Hematopoietic multipotent progenitor cell treated with erythropoietin and hydrocortisone succinate and interleukin-3 and kit ligand, for 6 days (in vitro differentiated cells): Measurements from ENCODE around the gene KRT79.
A peak's percentile ranks its signal among the peaks of the same experiment; 100 is the strongest.

Experiments used
- DNase-seq: peaks from one replicate; pipeline ENCODE4 v3.0.0-alpha.2; 2015

Gene KRT79

DNA sequence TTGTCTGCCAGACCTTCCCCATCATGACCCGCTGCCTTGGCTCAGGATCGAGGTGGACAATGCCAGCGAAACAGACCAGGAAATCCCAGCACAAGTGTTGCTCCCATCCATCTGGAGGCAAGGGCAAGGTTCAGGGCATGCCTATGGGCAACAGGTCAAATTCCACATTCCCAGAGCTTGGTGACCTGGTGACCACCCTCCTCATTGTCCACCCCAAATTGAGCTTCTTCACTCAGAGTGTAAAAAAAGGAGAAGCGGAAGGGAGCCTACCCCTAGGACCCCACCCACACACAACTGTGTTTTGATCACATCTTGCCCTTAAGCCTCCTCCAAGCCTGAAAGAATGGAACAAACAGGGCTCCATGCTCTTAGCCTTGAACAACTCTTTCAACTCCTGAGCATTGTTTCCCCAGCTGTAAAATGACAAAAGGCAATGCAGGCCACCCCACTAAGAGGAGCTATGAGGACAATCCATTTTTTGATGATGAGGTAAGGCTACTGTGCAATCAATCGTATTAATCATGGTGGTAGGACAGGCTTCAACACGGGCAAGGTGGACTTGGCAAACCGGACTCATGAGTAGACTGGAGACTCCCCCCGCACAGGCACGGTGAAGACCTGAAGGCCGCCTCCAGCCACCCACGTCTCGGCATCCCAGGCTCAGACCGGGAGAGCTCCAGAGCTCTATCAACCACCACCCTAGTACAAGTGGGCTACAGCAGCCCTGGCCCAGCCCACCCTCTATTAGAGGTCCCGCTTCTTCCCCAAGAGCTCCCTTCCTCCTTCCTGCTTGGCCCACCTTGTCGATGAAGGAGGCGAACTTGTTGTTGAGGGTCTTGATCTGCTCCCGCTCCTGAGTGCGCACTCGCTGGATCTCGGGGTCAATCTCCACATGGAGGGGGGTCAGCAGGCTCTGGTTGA, 866 bp downstream of the KRT79 start:
- DNase-seq = no peak

DNA sequence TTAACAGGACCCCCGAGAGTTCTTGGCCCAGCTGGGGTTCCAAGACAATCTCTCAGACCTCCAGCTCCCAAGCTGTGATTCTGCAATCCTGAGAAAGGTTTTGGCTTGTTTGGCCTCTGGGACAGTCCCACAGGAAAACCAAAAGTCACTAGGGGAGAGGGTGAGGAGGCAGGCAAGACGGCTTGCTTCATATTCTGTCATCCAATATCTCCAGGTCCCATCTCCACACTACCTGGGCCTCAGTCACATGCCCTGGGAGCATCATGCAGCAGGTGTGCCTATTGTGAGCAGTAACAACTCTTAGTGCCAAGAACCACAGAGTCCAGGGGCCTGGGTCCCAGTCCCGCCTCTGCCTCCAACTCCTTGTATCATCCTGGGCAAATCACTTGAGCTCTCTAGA, 1.7 kb downstream of the KRT79 start:
- no peak for DNase-seq

DNA sequence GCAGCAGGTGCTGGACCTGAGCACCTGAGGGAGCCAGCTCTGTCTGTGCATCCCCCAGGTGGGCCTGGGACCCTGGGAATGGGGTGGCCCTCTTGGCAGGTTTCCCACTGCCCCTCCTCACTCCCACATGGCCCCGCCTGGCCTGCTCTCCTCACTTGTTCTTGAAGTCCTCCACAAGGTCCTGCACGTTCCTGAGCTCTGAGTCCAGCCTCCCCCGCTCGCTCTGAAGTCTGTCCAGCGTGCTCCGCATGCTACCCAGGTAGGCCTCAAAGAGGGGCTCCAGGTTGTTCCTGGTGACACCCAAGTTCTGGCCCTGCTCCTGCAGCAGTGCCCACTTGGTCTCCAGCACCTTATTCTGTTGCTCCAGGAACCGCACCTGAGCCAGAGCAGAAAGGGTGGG, 2.9 kb downstream of the KRT79 start:
- DNase-seq = no peak

DNA sequence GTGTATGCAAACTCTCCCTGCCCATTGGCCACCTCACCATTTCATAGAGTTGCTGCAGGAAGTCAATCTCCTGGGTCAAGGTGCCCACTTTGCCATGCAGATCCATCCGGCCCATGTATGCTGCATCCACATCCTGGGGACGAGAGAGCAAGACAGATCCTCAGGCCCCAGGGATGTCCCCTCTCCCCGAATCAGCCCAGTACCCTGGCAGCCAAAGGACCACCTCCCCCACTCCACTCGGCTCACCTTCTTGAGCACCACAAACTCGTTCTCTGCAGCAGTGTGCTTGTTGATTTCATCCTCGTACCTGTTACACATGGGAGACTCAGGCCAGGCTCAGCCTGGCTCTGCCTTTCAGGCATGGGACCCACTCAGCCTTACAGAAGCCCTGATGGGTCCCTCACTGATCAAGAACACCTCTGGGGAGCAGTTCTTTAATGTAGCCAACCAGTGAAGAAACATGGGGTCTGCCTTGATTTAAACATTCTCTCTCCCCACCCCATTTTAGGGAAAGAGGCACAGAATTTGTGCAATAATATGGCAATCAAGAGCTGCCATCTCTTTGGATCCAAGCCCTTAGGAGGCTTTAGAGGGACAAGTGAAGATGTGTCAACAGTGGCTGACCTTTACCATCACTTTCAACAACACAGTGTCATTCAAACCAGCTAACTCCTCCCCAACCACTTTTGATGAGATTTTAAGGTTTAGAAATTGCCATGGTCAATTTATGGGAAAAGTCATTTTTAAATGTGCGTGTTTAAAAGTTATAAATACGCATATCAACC, 3.9 kb downstream of the KRT79 start:
- DNase-seq = no peak

DNA sequence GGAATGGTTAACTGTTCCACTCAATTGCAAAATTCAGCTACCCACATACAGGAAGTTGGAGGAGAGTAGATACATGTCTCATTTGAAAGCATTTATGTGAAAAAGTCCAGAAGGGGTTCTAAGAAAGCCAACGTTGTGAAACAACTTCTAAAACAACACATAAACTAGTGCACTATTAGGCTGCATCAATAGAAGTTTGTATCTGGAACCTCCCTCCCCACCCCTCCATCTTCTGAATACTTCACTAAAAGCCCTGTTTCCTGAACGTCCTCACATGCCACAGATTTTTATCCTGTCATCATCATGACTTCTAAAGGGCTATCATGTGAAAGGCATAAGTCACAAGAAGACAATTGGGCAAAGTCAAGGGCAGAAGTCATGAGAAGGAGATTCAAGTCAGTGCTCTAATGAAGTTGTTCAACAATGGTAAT, 5.5 kb downstream of the KRT79 start:
- peak; percentile 16 for DNase-seq

DNA sequence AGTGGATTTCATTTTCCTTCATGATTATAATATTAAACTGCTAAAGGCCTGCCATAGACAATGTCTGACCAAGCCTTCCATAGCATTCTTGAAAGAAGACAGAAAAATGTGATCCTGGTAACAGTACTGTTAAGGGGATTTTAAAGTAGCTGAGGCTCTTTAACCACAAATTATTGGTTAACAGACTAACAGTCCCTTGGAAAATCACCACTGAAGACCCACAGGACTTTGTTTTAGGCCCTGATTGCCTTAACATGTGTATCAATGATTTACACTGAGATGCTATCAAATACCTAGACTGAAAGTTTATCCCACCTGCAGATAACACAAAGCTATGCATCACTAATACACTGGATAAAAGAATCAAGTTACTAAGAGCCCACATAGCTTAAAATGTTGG, 6.0 kb downstream of the KRT79 start:
- no peak for DNase-seq

DNA sequence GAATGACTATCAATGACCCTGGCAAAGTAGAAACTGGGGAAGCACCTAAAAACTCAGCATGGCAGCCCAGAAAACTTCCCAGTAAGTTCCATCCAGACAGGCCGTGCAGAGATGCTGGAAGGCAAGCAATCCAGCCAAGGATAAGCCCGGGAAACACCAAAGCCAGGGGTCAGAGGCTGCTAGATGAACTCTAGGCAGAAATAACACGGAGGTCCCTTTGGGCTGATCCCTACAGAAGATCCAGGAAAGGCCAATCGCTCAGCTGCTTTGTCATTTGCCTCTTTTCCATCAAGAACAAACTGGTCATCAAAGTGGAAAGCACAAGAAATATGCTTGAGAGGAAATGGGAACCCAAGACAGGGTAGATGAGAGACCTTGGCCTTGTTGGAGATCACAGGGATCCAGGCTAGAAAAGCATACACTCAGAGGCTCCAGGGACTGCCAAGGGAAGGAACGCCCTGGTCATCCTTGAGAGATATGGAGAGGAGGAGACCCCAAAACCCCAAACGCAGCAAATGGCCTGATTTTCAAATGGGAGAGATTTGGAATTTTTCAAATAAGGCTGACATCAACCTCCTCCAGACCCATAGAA, 6.5 kb downstream of the KRT79 start:
- no peak for DNase-seq

DNA sequence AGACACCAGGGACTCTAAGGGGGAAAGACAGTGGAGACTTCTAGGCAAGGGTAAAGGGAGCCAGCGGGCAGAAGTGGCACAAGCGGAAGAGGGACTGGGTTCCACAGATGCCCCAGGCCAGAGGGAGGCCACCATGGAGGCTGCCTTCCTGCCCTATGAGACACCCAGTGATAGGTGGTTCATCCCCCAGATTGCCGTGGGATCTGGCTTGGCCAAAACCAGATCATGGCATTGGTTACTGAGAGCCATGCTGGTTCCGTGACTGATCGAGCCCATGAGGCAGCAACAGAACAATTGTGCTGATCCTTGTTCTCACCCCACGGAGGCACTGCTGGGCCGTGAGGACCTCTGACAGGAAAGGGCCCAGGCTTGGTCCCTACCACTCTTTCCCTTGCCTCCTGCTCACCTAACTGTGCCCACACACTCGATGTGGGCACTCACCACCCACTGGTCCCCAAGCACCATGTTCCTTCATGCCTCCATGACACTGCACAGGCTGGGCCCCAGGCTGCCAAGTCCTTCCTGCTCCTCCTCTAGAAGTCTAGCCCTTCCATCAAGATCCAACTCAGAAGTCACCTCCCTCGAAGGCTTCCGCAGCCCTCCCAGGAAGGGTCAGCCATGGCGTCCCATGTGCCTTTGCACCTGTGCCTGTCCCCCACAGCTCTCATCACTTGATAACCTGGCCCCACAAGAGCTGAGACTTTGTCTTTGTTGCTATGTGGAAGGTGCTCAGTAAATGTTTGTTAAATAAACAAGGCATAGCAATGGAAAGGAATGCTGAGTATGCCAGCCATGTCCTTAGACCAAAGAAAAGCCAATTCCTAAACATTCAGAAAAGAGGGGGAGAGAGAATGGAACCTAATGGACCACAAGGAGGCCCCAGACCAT, 7.3 kb downstream of the KRT79 start:
- no peak for DNase-seq

DNA sequence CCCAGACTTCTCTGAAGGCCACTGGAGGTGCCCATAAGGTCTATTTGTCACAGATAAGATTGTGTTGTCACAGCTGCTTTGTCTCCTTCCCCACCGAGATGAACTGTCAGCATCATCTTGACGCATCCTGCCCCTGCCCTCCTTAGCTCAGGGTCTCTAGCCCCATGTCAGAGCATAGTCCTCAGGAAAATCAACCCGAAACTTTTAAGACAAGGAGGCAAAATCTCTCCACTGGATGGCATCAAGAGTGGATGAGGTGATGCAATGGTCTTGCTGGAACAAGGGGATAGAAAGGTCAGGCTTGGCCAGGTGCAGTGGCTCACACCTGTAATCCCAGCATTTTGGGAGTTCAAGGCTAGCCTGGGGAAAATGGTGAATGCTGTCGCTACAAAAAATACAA, 8.2 kb downstream of the KRT79 start:
- DNase-seq = no peak

DNA sequence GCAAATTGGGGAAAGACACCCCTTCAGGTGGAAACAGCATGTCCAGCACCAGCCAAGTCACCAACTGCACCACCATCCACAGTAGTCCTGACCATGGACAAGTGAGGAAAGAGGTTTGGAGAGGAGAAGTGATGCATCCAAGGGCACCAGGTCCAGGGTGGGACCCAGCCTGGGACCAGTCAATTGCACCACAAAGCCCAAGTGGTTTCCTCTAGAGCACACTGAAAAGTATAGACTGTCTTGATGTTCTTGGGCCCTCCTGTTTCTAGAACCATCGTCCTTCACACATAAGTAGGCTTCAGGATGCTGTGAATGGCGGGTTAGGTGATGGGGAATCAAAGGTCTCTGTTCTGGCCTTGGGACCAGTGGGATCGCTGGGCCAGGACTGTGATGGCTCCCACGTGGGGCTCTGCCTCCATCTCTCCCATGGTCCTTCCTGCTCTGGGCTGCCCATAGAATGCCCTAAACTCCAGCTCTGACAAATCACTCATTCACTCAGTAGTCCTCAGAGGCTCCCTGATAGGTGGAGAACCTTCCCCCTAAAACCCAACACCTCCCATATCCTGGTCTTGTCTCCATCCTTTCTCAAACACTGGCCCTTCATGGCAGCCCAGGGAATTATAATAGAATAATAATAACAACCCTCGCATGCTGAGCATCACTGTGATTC, 9.2 kb downstream of the KRT79 start:
- DNase-seq = no peak

DNA sequence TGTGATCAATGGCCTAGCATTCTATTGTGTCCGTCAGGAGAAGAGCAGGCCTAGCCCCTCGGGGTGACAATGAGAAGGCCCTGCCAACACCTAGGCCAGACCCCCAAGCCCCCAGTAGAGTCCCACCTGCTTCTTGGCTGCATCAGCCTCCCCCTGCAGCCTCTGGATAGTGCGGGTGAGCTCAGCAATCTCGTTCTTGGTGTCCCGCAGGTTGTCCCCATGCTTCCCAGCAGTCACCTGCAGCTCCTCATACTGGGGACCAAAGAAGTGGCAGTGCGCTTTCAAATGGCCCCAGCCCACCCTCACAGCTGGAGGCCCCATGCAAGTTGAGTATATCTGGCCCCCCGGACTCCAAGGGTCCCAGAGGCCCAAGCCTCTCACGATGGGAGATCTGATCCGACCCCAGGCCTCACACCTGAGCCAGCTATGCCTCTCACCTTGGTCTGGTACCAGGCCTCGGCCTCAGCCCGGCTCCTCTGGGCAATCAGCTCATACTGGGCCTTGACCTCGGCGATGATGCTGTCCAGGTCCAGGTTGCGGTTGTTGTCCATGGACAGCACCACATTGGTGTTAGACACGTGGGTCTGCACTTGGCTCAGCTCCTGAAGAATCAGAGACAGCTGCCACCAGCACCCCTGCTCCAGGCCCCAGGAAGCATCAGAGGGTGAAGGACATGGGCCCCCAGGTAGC, 10.2 kb downstream of the KRT79 start:
- DNase-seq = no peak

DNA sequence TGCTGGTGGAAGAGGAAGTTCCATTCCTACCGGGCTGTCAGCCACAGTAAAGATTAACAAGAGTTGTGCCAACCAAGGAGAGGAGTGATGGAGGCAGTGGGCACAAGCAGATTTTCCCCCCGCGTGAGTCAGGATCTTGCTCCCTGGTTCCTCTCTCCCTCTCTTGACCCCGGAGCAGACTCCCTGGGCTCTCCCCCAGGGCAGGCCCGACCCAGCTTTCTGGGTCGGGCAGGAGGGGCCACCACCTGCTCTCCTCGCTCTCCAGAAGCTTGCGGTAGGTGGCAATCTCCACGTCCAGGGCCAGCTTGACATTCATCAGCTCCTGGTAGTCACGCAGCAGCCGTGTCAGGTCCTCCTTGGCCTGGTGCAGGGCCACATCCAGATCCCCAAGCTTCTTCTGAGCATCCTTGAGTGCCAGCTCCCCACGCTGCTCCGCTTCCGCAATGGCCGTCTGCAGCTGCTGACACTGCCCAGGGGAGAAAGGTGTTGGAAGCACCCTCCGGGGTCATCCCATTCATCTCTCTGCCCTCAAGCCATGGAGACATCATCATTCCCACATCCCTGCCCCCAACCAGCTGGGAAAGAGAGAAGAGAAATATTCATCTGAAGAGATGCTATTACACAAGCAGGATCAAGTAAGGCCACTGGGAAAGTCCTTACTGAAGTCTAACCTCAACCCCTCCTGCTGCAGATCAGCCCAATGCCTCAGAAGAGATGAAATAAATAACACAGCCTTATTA, 11.2 kb downstream of the KRT79 start:
- DNase-seq = no peak

DNA sequence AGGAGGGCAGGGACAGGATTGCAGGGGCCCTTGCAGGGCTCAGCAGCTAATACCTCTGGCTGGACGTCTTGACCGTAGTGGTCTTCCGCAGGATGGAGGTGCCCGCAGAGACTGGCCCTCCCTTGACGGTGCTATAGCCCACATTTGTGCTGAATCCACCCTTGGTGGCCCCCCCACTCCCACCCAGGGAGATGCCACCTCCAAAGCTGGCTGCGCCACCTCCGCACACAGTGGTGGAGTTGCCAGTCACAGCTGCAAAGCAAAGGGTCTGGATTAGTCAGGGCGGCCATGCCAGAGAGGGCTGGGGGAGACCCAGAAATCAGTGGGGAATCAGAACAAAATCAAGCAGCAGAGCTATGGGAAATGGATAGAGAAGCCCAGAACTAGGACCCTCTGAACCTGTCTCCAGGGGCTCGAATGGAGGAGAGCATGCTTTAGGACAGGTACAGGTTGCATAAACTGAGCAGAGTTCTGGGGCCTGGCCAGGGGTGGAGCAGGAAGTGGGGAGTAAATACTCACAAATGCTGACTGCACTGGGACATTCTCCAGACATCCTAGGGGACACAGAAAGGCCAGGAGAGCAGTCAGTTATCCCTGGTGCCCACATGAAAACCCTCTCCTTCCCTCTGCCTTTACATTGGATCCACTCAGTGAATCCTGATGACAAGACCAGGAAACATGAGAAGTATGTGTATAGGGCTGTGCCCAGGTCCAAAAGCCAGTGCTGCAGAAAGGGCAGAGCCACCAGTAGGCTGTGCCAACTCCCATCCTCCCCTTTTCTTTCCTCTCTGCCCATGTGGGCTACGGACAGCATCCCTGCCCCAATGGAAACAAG, 12.1 kb downstream of the KRT79 start:
- DNase-seq = no peak

DNA sequence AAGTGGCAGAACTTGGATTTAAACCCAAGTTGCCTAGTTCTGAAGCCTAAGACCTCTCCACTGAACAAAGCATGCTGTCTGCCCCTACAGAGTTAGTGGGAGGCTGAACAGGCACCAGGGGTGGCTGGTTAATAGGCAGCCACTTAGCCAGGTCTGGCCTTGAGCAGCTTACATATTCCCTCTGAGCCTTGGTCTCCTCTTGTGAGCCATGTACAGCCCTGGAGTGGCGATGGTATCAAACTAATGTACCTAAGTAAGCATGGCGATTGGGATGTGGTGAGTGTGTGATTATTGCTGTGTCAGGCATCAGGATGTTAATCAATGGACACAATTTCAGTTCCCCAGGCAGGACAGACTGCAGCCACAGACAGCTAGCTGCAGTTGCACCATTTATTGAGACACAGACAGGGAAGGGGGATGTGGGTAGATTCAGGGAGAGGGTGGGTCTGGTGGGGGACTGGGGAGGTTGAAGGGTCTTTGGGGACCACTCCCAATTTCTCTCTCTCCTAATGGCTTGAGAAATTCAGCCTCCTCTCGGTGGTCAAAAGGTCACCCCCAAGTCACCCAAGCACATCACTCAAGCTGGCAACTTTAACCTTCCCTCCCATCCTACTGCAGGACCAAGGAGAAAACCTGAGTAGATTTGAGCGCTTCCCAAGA, 12.9 kb downstream of the KRT79 start:
- no peak for DNase-seq

DNA sequence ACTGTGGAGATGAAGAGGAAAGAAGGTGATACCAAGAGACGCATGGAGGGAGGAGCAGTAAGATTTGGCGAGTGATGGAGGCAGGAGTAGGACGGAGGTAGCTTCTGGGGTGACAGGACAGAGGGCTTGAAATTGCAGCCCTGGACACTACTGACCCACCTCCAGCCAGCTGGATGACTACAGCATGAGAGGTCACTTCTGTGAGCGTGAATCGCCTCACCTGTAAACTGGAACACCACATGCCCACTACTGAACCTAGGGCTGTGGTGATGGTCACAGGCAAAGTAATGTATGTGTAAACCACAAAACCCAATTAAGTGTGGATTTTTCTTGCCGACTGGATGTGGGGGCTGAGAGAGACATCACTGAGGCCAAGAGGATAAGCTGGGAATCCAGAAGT, 13.6 kb downstream of the KRT79 start:
- no peak for DNase-seq

DNA sequence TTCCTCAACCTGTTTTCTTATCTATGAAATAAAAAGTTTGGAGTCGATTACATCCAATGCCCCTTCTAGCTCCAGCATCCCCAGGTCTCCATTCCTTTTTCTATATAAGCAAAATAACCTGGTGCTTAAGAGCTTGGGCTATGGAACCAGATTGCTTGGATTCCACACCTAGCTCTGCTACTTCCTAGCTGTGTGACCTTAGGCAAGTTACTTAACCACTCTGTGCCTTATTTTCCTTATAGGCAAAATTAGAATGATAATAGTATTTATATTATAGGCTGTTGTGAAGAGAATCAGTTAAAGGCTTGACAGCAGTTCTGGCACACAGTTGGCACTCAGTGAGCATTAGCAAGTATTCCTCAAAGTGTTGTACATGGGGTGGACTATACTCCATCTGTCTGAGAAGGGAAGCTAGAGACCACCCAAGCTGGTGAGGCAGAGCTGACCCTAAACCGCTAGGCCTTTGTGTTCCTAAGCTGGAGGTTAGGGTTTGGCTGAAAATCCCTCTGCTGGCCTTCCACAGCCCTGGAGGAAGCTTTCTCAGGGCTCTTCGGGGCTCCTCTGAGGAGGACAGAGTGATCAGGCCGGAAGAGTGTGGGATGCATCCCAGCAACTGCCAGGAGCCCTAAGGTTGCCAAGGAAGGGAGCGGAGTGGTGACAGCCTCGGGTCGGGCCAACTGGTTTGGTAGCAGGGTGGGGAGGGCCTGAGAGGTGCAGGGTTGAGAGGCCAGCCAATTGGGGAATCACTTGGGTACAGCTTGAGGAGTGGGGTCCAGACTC, 14.2 kb downstream of the KRT79 start:
- DNase-seq = no peak

DNA sequence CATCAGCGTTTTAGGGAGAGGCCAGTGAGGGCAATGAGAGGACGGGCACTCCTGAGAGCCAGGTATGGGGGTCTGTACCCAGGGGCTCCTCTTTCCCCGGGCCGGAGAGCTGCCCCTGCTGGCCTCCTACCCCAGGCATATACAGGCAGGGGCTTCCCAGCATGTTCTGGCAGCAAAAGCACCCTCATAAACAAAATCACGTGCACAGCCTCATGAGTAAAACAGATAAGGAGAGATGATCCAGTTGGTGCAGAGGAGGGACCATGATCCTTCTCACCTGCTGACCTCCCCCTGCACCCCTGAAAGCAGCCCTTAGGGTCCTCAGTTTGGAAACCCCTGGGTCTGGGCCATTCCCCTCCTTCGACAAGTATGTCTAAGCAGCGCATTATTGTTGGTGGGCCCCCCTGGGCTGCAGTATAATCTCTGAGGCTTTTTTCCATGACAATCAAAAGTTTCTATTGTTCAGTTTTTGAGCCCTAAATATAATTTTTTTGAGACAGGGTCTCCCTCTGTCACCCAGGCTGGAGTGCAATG, 15.2 kb downstream of the KRT79 start:
- no peak for DNase-seq

DNA sequence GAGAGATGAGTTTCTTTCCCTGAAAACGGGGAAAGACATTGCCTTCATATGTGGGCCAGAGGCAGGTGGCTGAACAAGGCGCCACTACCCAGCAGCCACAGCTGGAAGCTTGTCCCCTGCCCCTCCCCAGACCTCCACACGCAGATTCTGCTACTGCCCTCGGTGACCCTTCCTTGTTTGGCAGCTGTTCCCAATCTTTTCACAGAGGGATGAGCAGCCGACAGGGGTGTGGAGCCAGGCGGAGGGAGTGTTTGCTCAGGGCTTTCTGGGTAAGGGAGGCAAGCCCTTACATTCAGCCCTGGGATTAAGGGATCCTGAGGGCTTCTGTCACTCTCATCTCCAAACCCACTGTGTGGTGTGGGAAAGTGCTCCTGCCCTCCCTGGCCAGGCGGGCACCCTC, 15.7 kb downstream of the KRT79 start:
- no peak for DNase-seq
